Prostate gland (tissue), 2 donors: ENCODE results near the gene GPR42. TPM values are rescaled to one million over a fixed set of nuclear protein-coding genes. Genes with fewer than 3 reads are reported as not detected.

Experiments
- DNase-seq: peaks from one replicate; pipeline ENCODE4 v3.0.0-alpha.2; 2019; ENCODE audit warnings: low spot score
- H3K27ac ChIP-seq, 2 donors: fragments of 200-600 bp; sonication (generic); 2 replicates each; pipeline ENCODE4 v1.5.1; 2017 to 2019
- H3K27me3 ChIP-seq: fragments of 200-600 bp; sonication (generic); replicated peaks from 2 replicates; pipeline ENCODE4 v1.5.1; 2019; ENCODE audit not compliant: insufficient read depth
- H3K36me3 ChIP-seq, 2 donors: fragments of 200-600 bp; sonication (generic); 1 replicate in 1 of 2; 2 replicates in 1 of 2; pipeline versions ENCODE4 v1.5.1 to v1.8.1; 2017 to 2019
- H3K4me1 ChIP-seq: fragments of 200-600 bp; sonication (generic); replicated peaks from 2 replicates; pipeline ENCODE4 v1.5.1; 2019
- H3K4me3 ChIP-seq, 2 donors: fragments of 200-600 bp; sonication (generic); 2 replicates each; pipeline ENCODE4 v1.5.1; 2017 to 2019
- H3K9me3 ChIP-seq: fragments of 200-600 bp; sonication (generic); 2 replicates; pipeline ENCODE4 v1.5.1; 2017
- POLR2A ChIP-seq: fragments of 450-650 bp; IDR thresholded peaks from one replicate; pipeline ENCODE4 v1.6.1; 2016; ENCODE audit warnings: antibody characterized with exemption, mild to moderate bottlenecking
- POLR2AphosphoS5 ChIP-seq: sonication (generic); formaldehyde crosslinking; IDR thresholded peaks from one replicate; pipeline ENCODE4 v1.6.1; 2017; ENCODE audit warnings: antibody characterized with exemption
- WGBS: methylation state at CpG from one replicate; pipeline ENCODE4 v1.1.5; 2018; 5-methylcytosine and 5-hydroxymethylcytosine counted together
- intact Hi-C: fragments of 100-400 bp; cut with DNase I; formaldehyde crosslinking; loops from one replicate; pipeline ENCODE4 v1.14.2; 2022
- total RNA-seq, 2 donors: library from RNA; depleted of rRNA; stranded (reverse); fragments of >200 nt; gene quantifications; one replicate each; pipeline ENCODE4 v1.1.0, GENCODE V29; 2016
- TF ChIP-seq, protein P1 (sequence below), 4 experiments: fragments of 200-600 bp in 2 of 4; fragments of 450-650 bp in 2 of 4; sonication (generic) in 2 of 4; IDR thresholded peaks; 1 replicate in 3 of 4; 2 replicates in 1 of 4; pipeline ENCODE4 v1.5.1; 2016 to 2019; ENCODE audit warnings: antibody characterized with exemption in 4 of 4, mild to moderate bottlenecking in 2 of 4, moderate library complexity in 2 of 4

GPR42 gene
- total RNA-seq, 2 donors from 2014 or later: not detected

DNA sequence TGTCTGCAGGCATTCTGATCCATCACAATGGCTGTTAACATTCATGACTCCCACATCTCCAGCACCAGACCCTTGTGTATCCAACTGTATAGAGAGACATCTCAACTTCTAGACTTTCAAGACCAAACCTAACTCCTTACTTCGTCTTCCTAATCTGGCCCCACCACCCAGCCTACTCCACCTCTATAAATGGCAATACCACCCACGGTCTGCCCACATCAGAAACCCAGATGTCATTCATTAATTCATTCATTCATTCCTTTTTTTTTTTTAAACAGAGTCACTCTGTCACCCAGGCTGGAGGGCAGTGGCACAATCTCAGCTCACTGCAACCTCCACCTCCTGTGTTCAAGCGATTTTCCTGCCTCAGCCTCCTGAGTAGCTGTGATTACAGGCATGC lies 10.4 kb downstream of the GPR42 start:
- no peak for DNase-seq
- 76% methylated on average over 3 of the region's 3 CpGs for WGBS

DNA sequence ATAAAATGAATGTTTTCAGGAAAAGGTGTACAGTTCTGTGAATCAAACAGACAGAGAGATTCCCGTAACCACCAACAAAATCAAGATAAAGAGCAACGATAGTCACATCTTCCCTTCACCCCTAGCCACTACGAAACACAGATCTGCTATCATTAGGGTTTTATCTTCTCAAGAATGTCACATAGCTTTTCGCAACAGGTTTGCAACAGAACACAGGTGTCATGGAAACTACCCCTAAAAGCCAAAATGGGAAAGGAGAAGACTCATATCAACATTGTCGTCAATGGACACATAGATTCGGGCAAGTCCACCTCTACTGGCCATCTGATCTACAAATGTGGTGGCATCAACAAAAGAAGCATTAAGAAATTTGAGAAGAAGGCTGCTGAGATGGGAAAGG lies 11.1 kb downstream of the GPR42 start:
- 87% methylated on average over 6 of the region's 6 CpGs for WGBS
- Histone ChIP-seq H3K36me3 (no peaks in the 10 kb centered on the region), H3K4me3 (no peak overlapping the region), H3K27me3 (no peaks in the 10 kb centered on the region), H3K27ac (no peak overlapping the region), H3K9me3 (no peaks in the 10 kb centered on the region), H3K4me1 (no peaks in the 10 kb centered on the region)
- DNase-seq: no peak
- TF ChIP-seq, protein P1, sequence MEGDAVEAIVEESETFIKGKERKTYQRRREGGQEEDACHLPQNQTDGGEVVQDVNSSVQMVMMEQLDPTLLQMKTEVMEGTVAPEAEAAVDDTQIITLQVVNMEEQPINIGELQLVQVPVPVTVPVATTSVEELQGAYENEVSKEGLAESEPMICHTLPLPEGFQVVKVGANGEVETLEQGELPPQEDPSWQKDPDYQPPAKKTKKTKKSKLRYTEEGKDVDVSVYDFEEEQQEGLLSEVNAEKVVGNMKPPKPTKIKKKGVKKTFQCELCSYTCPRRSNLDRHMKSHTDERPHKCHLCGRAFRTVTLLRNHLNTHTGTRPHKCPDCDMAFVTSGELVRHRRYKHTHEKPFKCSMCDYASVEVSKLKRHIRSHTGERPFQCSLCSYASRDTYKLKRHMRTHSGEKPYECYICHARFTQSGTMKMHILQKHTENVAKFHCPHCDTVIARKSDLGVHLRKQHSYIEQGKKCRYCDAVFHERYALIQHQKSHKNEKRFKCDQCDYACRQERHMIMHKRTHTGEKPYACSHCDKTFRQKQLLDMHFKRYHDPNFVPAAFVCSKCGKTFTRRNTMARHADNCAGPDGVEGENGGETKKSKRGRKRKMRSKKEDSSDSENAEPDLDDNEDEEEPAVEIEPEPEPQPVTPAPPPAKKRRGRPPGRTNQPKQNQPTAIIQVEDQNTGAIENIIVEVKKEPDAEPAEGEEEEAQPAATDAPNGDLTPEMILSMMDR (IDR thresholded peaks at IDR 0.05): no peak
- no peak for TF ChIP-seq POLR2A
- no peak for TF ChIP-seq POLR2AphosphoS5
- intact Hi-C loops: no loop called here

More for the DNA sequence above, 10.4 kb downstream of the GPR42 start:
- Histone ChIP-seq H3K27me3 (no peaks in the 10 kb centered on the region), H3K4me3 (no peak overlapping the region), H3K4me1 (no peaks in the 10 kb centered on the region), H3K36me3 (no peaks in the 10 kb centered on the region), H3K27ac (no peak overlapping the region), H3K9me3 (no peaks in the 10 kb centered on the region)
- TF ChIP-seq, protein P1 (IDR thresholded peaks at IDR 0.05): no peak
- TF ChIP-seq POLR2AphosphoS5: no peak
- intact Hi-C loops: no loop called here

DNA sequence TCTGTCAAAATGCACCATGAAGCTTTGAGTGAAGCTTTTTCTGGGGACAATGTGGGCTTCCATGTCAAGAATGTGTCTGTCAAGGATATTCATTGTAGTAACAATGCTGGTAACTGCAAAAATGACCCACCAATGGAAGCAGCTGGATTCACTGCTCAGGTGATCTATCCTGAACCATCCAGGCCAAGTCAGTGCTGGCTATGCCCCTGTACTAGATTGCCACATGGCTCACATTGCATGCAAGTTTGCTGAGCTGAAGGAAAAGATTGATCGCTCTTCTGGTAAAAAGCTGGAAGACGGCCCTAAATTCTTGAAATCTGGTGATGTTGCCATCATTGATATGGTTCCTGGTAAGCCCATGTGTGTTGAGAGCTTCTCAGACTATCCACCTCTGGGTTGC lies 12.7 kb downstream of the GPR42 start:
- H3K36me3 ChIP-seq: no peaks in the 10 kb centered on the region
- no peaks in the 10 kb centered on the region for H3K9me3 ChIP-seq
- TF ChIP-seq, protein P1 (IDR thresholded peaks at IDR 0.05): no peak
- TF ChIP-seq POLR2A: no peak
- WGBS: 96% methylated on average over 2 of the region's 2 CpGs
- peaks cover 5% of the 10 kb centered on the region for H3K4me1 ChIP-seq
- no peak overlapping the region for H3K27ac ChIP-seq
- H3K27me3 ChIP-seq: no peaks in the 10 kb centered on the region
- intact Hi-C loops: no loop called here
- no peak overlapping the region for H3K4me3 ChIP-seq
- DNase-seq: no peak

DNA sequence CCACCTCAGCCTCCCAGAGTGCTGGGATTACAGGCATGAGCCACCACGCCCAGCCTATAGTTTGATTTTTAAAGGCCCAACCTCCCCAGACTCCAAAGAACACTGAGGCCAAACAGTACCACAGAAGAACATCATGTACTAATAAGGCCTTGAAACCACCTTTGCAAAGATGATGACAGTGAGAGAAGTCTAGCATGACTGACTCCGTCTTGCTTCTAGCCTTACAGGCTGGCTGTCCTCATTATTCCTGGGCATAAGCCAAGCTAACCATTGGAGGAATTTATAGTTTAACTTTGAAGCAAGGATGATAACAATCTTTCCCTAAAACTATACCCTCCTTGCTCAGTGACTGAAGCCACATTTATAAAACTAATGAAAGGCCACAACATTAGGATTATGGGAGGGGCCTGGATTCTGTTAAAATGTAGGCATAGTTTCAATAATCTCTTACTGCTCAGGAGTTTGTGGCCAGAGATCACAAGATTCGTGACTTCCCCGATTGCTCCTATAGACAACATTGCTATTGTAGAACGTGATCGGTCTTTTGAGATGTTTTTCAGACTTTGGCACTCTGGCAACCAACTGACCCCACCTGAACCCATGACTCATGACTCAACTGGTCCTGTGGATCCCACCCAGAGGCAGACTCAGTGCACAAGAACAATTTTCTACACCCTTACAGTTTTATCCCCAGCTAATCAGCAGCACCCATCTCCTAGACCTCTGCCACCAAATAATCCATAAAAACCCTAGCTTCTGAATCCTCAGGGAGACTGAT lies 17.6 kb downstream of the GPR42 start:
- Histone ChIP-seq H3K27ac (peak overlapping the region in 1 of 2 donors; percentile 68), H3K36me3 (no peaks in the 10 kb centered on the region), H3K4me1 (peaks cover 15% of the 10 kb centered on the region), H3K4me3 (no peak overlapping the region), H3K27me3 (no peaks in the 10 kb centered on the region), H3K9me3 (no peaks in the 10 kb centered on the region)
- DNase-seq: peak; percentile 65
- intact Hi-C loops: no loop called here
- peak; percentile 89 for TF ChIP-seq POLR2AphosphoS5
- no peak for TF ChIP-seq POLR2A
- WGBS: 32% methylated on average over 6 of the region's 6 CpGs

DNA sequence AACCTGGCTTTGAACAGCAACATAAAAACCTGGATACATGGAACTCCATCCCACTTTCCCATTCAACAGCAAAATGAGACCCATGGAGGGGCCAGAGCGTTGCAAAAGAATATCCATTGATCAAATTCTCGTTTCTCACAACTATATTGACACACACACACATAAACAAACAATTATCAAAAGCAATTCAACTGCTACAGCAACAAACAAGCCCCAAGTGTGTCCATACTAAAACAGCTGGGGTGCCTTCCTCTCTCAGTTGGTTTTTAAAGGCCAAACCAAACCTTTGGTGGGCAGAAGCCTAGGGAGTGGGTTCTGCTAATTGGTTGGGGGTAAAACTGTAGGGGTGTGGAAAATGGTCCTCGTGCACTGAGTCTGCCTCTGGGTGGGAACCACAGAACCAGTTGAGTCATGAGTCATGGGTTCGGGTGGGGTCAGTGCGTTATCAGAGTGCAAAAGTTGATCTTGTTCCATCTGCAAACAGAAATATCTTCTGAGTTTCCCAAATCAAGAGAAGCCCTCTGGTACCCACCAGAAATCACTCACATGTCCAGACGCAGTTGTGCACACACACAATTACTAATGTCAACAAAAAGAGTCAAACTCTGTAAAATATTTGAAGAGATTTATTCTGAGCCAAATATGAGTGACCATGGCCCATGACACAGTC lies 18.5 kb downstream of the GPR42 start:
- DNase-seq: no peak
- 58% methylated on average over 6 of the region's 6 CpGs for WGBS

More for the DNA sequence above, 18.5 kb downstream of the GPR42 start:
- intact Hi-C loops: no loop called here
- peaks cover 15% of the 10 kb centered on the region for H3K4me1 ChIP-seq
- H3K36me3 ChIP-seq: no peaks in the 10 kb centered on the region
- no peaks in the 10 kb centered on the region for H3K9me3 ChIP-seq
- H3K27me3 ChIP-seq: no peaks in the 10 kb centered on the region
- peak overlapping the region in 1 of 2 donors; percentile 68 for H3K27ac ChIP-seq
- H3K4me3 ChIP-seq: no peak overlapping the region
- no peak for TF ChIP-seq POLR2AphosphoS5
- TF ChIP-seq, protein P1 (IDR thresholded peaks at IDR 0.05): no peak
